SIG-M5 (cell line): ENCODE measurements around the gene CPM.
"Not testable (repeated sequence)": the region's sequence is repeated elsewhere in the genome, so short reads cannot be mapped to it uniquely, and the experiment has no call there.

ENCODE experiments used
- DNase-seq: peaks from one replicate; lab custom pipeline; 2025; lab: John Stamatoyannopoulos, UW

The CPM gene

GRCh38 chr12:68878283-68878682, 54.7 kb downstream of the CPM start:
- no peak for DNase-seq

- no peak for DNase-seq
These were observed 55.4 kb downstream of the CPM start for GRCh38 chr12:68877583-68877982.

DNA sequence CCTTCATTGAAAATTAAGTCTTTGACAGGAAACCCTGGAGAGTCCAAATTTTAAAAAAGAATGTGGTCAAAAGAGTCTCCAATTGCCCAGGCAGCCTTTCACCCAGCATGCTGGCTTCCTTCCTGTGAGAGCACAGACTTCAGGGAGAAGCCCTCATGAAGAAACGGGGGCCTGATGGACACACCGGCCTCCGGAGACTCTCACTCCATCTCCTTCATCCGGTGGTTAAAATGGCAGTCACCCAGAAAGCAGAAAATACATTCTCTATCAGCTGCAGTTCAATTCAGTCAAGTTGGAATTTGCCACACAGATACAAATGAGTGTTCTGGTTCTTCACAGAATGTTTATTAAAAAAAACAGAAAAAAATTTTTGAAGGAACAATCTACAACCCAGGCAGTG, 56.5 kb downstream of the CPM start:
- DNase-seq, result no peak

- DNase-seq, result no peak
These were observed 59.7 kb downstream of the CPM start for GRCh38 chr12:68873316-68873715.

GRCh38 chr12:68871921-68872320, 61.0 kb downstream of the CPM start:
- no peak for DNase-seq

DNA sequence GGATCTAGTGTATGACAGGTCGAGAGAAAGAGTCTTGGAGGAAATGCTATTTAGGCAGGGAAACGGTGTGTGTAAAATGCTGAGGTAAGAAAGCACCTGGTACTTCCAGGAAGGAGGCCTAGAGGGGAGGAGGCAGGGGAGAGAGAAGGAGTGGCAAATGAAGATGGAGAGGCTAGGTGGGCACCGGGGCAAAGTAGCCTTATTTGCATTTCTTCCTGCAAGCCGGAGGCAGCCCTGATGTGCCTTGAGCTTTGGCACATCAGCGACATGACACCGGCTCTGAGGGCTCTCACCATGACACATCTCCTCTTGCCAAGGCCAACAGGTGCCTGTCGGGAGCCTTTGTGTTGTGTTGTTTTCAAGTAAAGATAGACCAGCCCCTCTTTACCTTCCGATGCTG, 61.6 kb downstream of the CPM start:
- no peak for DNase-seq

GRCh38 chr12:68870443-68870842, 62.5 kb downstream of the CPM start:
- no peak for DNase-seq

GRCh38 chr12:68870011-68870410, 63.0 kb downstream of the CPM start:
- DNase-seq, result no peak

DNA sequence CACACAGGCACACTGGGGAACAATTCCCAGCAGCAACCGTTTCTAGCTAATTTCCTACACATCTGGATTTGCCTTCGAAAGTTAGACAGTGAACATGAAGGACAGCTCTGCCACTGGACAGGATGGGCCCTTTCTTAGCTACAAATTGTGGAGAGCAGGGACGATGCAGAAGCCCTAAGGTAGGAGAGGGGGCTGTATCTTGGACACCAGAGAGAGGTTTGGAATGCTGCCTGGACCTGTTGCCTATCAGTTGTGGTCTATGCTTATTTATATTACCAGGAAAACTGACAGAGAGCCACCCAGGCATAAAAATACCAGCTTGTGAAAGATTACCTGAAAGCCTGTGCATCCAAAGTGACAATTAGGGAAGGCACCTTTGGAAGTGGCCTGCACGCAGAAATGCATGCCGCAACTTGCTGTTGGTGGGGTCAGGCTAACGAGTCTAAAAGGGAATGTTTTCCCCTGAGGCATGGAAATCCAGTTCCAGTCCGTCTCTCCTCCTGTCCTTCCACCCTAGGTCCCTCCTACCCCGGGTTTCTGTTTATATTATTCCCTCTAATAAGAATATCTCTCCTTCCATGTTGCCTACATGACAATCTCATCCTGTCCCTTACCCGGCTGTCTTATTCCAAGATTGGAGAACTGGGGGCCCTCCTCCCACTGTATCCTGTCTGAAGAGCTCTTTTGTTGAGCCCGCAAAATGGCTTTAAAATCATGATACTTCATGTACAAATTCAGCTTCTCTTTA, 64.8 kb downstream of the CPM start:
- DNase-seq, result no peak

DNA sequence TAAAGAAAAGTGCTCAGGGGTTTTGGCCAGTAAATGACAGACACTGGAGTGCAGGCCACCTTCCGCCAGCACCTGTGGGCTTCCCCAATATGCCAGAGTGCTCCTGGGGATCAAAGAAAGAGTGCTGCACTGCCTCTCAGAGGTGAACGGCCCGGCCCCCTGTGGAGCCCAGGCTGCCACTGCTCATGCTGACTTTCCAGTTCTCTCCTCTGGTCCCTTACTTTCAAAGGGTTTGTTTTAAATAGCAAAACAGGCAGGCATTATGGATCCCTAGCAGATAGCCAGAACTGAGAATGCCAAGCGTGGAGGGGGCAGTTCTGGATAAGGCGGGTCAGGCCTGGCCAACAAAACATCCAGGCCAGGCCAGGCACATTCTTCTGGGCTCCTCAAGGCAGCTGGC, 65.4 kb downstream of the CPM start:
- DNase-seq, result no peak

DNA sequence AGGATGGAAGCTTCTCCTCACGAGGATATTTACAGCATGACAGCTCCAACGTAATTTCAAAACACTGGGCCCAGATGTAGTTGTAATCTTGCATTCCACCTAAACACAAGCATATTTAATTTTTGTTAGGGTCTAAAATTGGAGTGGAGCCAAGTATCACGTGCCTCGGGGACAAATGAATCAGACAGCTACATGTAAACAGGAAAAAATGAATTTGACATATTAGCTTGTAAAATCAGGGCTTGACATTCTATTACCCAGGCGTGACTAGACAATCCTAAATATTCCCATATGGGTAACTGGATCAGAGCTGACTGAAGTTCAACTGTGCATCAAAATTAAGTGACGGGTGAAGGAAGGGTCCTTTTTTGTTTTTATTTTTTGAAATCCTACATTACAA, 66.0 kb downstream of the CPM start:
- DNase-seq, result no peak

DNA sequence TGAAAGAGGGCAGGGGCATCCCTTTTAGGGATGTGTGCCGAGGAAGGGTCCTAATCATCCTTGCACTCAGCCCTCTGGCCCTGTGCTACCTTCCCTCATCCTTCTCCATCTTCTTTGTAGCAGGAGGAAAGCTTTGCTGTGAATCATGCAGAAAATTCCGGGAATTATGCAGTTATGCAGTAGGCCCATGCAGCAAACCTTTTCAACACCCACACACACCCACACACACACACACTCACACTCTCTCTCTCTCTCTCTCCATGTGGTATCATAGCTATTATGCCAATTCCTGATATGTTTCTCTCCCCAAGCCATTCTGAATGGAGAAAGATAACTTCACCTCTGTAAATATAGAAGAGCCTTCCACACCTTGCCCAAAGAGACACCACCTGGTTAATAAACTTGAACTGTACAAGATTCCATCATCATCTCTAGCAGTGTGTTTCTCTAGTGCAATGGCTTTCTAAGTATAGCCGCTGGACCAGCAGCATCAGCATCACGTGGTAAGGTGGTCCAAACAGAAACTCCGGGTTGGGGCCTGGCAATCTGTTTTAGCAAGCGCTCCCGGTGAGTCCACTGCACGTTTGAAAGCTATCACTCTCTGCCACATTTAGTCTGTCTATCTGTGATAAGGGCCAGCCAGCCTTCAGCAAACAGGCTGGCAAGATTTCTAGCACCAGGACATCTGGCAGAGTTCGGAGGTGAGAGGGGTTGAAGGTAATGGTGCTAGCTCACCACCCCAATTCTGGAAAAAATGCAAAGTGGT, 67.4 kb downstream of the CPM start:
- no peak for DNase-seq

- no peak for DNase-seq
These were observed 68.4 kb downstream of the CPM start for GRCh38 chr12:68864604-68865003.

DNA sequence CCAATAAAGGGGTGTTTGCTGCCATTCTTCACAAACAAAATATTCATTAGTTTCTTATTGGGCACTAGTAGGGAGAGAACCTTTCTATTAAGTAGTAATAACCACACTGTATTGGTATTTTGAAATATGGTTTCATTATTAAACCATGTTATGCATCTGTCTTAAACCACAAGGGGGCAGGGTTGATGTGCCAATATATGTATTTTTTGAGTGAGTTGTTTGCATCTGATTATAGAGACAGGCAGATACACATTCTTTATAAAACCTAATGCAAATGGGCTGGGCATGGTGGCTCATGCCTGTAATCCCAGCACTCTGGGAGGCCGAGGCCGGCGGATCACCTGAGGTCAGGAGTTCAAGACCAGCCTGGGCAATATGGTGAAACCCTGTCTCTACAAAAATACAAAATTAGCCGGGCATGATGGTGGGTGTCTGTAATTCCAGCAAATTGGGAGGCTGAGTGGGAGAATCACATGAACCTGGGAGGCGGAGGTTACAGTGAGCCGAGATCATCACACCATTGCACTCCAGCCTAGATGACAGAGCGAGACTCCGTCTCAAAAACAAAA, 69.0 kb downstream of the CPM start:
- not testable (repeated sequence) for DNase-seq

GRCh38 chr12:68863109-68863770, 69.7 kb downstream of the CPM start:
- no peak for DNase-seq

- no peak for DNase-seq
These were observed 71.1 kb downstream of the CPM start for GRCh38 chr12:68861890-68862289.

GRCh38 chr12:68856510-68856909, 76.5 kb downstream of the CPM start:
- no peak for DNase-seq

DNA sequence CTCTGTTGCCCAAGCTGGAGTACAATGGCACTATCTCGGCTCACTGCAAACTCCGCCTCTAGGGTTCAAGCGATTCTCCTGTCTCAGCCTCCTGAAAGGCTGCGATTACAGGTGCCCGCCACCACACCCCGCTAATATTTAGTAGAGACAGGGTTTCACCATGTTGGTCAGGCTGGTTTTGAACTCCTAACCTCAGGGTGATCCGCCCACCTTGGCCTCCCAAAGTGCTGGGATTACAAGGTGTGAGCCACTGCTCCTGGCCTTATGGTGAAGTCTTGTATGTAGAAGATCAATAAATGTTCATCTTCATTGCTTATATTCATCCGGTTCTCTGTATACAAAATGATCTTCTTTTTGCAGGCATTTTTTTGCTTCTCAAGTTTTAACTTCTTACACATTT, 77.2 kb downstream of the CPM start:
- DNase-seq, result no peak

DNA sequence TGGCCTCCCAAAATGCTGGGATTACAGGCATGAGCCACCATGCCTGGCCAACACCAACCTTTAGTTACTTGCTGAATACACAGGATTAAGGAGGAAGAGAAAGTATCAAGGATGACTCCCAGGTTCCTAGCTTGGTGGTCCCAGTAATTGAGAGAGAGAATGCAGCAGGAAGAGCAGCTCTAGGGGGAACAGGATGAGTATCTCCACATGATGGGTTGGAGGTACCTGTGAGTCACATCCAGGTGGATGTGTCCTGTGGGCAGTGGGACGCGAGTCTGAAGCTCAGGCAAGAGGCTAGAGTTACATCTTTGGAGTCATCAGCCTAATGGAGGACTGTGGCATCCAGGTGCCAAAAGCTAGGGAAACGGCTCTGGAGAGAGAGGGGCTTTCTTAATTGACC, 77.9 kb downstream of the CPM start:
- no peak for DNase-seq

DNA sequence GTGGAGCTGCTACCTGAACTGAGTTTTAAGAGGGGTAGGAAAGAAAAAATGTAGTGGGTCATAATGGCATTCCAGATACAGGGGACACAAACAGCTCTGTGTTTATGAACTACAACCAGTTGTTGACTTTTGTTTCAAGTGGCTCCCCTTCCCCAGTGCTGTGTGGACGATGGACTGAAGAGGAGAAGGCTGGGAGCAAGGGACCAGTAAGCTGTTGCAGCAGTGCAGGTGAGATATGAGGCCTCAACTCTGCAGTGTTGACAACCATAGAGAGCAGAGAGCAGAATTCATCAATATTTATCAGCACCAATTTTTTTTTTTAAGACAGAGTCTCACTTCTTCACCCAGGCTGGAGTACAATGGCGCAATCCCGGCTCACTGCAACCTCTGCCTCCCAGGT, 78.4 kb downstream of the CPM start:
- no peak for DNase-seq

- DNase-seq, result no peak
These were observed 78.9 kb downstream of the CPM start for GRCh38 chr12:68854078-68854468.

- DNase-seq, result no peak
These were observed 79.4 kb downstream of the CPM start for GRCh38 chr12:68853396-68854077.
